ENCODE measurements around the gene SUGP1.

DNA sequence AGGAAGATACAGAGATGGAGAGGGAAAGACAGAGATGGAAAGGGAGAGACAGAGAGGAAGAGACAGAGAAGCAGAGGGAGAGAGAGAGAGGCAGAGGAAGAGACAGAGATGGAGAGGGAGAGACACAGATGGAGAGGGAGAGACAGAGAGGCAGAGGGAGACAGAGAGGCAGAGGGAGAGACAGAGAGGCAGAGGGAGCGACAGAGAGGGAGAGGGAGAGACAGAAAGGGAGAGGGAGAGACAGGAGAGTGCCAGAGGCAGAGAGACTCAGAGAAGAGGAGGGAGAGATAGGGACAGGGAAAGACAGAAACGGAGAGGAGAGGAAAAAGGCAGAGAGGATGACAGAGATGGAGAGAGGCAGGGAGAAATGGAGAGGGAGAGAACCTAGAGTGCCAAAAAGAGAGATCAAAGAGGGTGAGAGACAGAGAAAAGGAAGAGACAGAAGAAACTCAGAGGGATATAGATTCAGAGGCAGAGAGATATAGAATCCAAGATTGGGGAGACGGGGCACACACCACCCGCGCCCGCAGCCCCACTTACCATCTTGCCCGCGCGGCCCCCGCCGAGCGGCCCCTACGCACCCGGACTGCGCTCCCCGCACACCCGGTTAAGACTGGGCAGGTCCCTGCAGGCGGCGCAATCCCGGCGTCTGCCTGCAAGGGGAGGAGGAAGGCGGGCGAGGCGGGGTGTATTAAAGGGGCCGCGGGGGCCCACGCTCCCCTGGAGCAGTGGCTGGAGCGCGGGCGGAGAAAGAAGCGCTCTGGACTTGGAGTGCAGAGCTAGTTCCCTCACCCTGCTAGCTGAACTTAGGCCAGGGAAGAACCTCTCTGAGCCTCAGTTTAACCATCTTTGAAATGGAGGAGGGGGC is 57.9 kb downstream of the SUGP1 start:
- TF ChIP-seq CTCF (conservative IDR thresholded peaks at IDR 0.05; ENCODE audit: low read depth, low read length) (no peak), MAZ (IDR thresholded peaks at IDR 0.05; ENCODE audit: borderline replicate concordance, low read depth, low read length) (no peak), RCOR1 (IDR thresholded peaks at IDR 0.05; ENCODE audit: insufficient replicate concordance, low read length) (no peak), CHD1 (IDR thresholded peaks at IDR 0.05; ENCODE audit: low read depth, low read length) (no peak), RFX5 (IDR thresholded peaks at IDR 0.05; ENCODE audit: low read depth, low read length) (no peak), CEBPB (IDR thresholded peaks at IDR 0.05; ENCODE audit: low read depth, low read length) (no peak), RAD21 (IDR thresholded peaks at IDR 0.05; ENCODE audit: low read length) (no peak), USF2 (IDR thresholded peaks at IDR 0.05; ENCODE audit: low read depth, low read length) (no peak), POLR2A (IDR thresholded peaks at IDR 0.05; ENCODE audit: low read depth, low read length) (no peak), SMC3 (IDR thresholded peaks at IDR 0.05; ENCODE audit: low read depth, low read length) (no peak), MAFK (IDR thresholded peaks at IDR 0.05; ENCODE audit: low read depth, low read length) (no peak), BHLHE40 (IDR thresholded peaks at IDR 0.05; ENCODE audit: low read depth, low read length) (no peak), MXI1 (IDR thresholded peaks at IDR 0.05; ENCODE audit: borderline replicate concordance, low read depth, low read length) (no peak), FOS (IDR thresholded peaks at IDR 0.05; ENCODE audit: low read depth, low read length) (no peak)

Data from IMR-90 (cell line).